HT1080 (cell line): ENCODE measurements around the gene CCDC159. TPM values are rescaled to one million over a fixed set of nuclear protein-coding genes. Genes with fewer than 3 reads are reported as not detected.

Source experiments
- DNase-seq: peaks from one replicate; pipeline ENCODE4 v3.0.0-alpha.2; 2015; ENCODE audit warnings: low read depth
- total RNA-seq: library from RNA; depleted of rRNA; stranded (reverse); fragments of >200 nt; shearing (Covaris generic); gene quantifications from 2 replicates; pipeline ENCODE4 v1.2.3, GENCODE V29; 2014; rRNA removed

The CCDC159 gene
- total RNA-seq, 1 experiment from 2014 or later = not detected

GRCh38 chr19:11387162-11388034, 41.1 kb downstream of the CCDC159 start:
- DNase-seq = no peak

DNA sequence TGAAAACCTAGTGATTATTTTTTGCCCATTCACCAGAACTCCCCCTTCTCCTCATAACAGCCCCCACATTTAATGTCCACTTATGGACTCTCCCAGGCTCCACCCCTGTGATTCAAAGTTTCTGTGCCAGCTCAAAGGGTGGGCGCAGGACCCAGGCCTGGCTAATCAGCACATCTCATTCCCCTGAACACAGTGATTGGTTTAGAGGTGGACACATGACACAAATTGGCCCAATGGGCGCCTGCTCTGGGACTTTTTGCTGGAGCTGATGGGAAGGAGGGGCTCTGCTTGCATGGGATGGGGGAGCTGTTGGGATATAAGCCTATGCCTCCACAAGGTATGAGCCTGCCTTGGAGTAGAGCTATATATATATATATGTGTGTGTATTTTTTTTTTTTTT, 44.0 kb downstream of the CCDC159 start:
- DNase-seq = no peak

- DNase-seq = no peak
These were observed 44.8 kb downstream of the CCDC159 start for GRCh38 chr19:11390933-11391680.

DNA sequence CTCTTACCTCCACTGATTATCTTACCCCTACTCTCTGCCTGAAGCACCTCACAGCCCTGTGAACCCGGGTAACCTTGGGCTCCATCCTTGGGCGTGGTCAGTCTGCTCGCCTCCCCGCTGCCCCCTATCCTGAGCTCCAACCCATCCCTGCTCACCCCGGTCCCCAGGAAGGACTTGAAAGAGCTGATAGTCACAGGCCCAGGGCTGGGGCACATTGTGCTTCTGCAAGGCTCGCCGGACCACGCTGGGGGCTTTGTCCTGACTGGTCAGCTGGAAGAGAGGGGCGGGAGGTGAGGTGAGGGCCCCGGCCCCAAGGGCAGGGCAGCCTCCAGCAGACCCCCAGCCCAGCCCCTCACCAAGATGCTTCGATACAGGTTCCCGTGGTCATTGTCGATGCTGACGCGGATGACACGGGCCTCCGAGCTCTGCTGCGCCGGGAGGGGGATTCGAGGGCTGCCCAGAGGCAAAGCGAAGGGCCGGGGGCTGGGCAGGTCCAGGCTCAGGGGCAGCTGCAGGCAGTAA, 50.8 kb downstream of the CCDC159 start:
- no peak for DNase-seq

DNA sequence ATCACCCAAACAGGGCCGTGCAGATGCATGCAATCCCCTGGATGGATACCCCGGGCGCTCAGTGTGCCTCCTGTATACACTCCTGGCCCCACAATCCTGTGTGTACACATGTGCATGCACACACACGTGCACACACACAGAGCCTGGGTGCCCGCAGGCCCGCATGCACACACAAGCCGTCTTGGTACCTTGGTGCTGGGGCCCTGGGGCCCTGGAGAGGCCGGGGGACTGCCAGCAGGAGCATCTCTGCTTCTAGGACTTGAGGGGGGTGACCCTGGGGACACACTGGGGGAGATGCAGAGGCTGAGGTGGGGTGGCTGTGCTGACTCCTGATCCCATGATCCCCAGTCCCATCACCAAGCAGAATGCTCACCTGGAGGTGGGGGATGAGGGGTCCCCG, 53.3 kb downstream of the CCDC159 start:
- no peak for DNase-seq

DNA sequence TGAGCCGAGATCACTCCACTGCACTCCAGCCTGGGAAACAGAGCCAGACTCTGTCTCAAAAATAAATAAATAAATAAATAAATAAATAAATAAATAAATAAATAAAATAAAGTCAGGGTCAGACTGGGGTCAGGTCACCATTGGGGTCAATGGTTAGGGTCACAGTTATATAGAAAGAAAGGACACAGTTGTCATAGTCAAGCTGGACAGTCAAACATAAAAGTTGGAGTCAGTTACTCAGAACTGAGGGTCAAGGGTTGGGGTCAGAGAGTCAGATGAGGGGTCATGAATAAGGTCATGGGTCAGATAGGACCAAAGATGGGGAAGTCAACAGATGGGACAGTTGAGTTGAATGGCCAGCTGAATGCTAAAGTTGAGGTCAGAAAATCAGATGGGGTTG, 54.5 kb downstream of the CCDC159 start:
- DNase-seq = no peak

- DNase-seq = no peak
These were observed 55.7 kb downstream of the CCDC159 start for GRCh38 chr19:11401808-11402543.

Other genes starting within 250 kb of the CCDC159 start
- 112 and 122 TPM in 2 replicates for gene SPC24, start 190.7 kb upstream of the CCDC159 start, total RNA-seq
- 54.3 and 73.5 TPM in 2 replicates for gene KANK2, start 149.0 kb upstream of the CCDC159 start, total RNA-seq
- gene ANGPTL8, start 106.9 kb upstream of the CCDC159 start, total RNA-seq = not detected in 2 replicates
- 2.8 and 4.3 TPM in 2 replicates for gene DOCK6, start 84.0 kb upstream of the CCDC159 start, total RNA-seq
- gene TSPAN16, start 50.4 kb upstream of the CCDC159 start, total RNA-seq = not detected in 2 replicates
- not detected in 2 replicates for gene RAB3D, start 6.9 kb upstream of the CCDC159 start, total RNA-seq
- gene TMEM205, start 251 bp upstream of the CCDC159 start, total RNA-seq = 2.2 and 2.3 TPM in 2 replicates
- 0.27 and 1.4 TPM in 2 replicates for gene PLPPR2, start 8.9 kb downstream of the CCDC159 start, total RNA-seq
- 1.3 and 1.8 TPM in 2 replicates for gene SWSAP1, start 28.1 kb downstream of the CCDC159 start, total RNA-seq
- 0.53 and 2.2 TPM in 2 replicates for gene EPOR, start 37.8 kb downstream of the CCDC159 start, total RNA-seq
- not detected in 2 replicates for gene RGL3, start 72.8 kb downstream of the CCDC159 start, total RNA-seq
- 0.14 and 0.33 TPM in 2 replicates for gene ODAD3, start 88.6 kb downstream of the CCDC159 start, total RNA-seq
- gene PRKCSH, start 89.1 kb downstream of the CCDC159 start, total RNA-seq = 121 and 159 TPM in 2 replicates
- not detected in 2 replicates for gene ELAVL3, start 134.5 kb downstream of the CCDC159 start, total RNA-seq
- gene ZNF653, start 159.3 kb downstream of the CCDC159 start, total RNA-seq = 5.2 and 11.6 TPM in 2 replicates
- gene ECSIT, start 182.6 kb downstream of the CCDC159 start, total RNA-seq = 74.5 and 78.8 TPM in 2 replicates
- gene CNN1, start 192.3 kb downstream of the CCDC159 start, total RNA-seq = 0.45 and 0.63 TPM in 2 replicates
- 137 and 150 TPM in 2 replicates for gene ELOF1, start 212.7 kb downstream of the CCDC159 start, total RNA-seq
- gene ACP5, start 231.1 kb downstream of the CCDC159 start, total RNA-seq = 1.8 and 2.4 TPM in 2 replicates